ENCODE measurements around the gene NIT1.

Gene NIT1

GRCh38 chr1:161111117-161111516 is 6.8 kb upstream of the NIT1 start:
- Histone ChIP-seq H2AFZ (ENCODE audit: low read length) (no peak overlapping the region), H3K23ac (ENCODE audit: low read depth, low read length, poor library complexity) (no peak overlapping the region), H3K36me3 (replicated peaks in 1 of 2; ENCODE audit: control insufficient read depth in 2 of 2, insufficient read depth in 2 of 2, low read length in 2 of 2) (peaks cover 3 to 40% of the 10 kb centered on the region in 2 donors)

GRCh38 chr1:161111527-161111926 is 6.4 kb upstream of the NIT1 start:
- Histone ChIP-seq H3K4me3 (ENCODE audit: low read length in 2 of 2) (no peak overlapping the region), H3K4ac (ENCODE audit: low read length) (no peak overlapping the region), H4K8ac (ENCODE audit: low read depth, low read length) (no peak overlapping the region), H4K91ac (ENCODE audit: low read depth, low read length, poor library complexity) (no peak overlapping the region), H3K4me2 (ENCODE audit: insufficient read depth, low read length, poor library complexity, severe bottlenecking) (no peak overlapping the region), H3K27ac (replicated peaks; ENCODE audit: low read length) (no peak overlapping the region), H3K27me3 (ENCODE audit: control insufficient read depth in 3 of 3, insufficient read depth in 3 of 3, low read depth in 1 of 3, low read length in 3 of 3) (no peaks in the 10 kb centered on the region), H3K79me1 (ENCODE audit: low read depth, low read length) (peaks cover 5% of the 10 kb centered on the region), H3K23ac (ENCODE audit: low read depth, low read length, poor library complexity) (no peak overlapping the region), H3K9ac (ENCODE audit: low read depth, low read length, poor library complexity) (no peak overlapping the region), H3K4me1 (ENCODE audit: control insufficient read depth in 2 of 2, insufficient read depth in 1 of 2, low read depth in 1 of 2, low read length in 2 of 2) (no peaks in the 10 kb centered on the region), H3K14ac (ENCODE audit: low read length) (no peak overlapping the region), H3K36me3 (replicated peaks in 1 of 2; ENCODE audit: control insufficient read depth in 2 of 2, insufficient read depth in 2 of 2, low read length in 2 of 2) (peaks cover 3 to 43% of the 10 kb centered on the region in 2 donors), H2AFZ (ENCODE audit: low read length) (no peak overlapping the region), H2BK120ac (ENCODE audit: low read depth, low read length) (no peak overlapping the region), H2AK5ac (ENCODE audit: low read depth, low read length) (no peak overlapping the region), H2BK15ac (ENCODE audit: low read length) (no peak overlapping the region), H2BK5ac (ENCODE audit: low read length) (no peak overlapping the region), H2BK12ac (ENCODE audit: low read length) (no peak overlapping the region), H3K18ac (ENCODE audit: low read length) (no peak overlapping the region), H3K9me3 (replicated peaks in 1 of 2; ENCODE audit: control insufficient read depth in 2 of 2, insufficient read depth in 1 of 2, low read depth in 1 of 2, low read length in 2 of 2) (no peaks in the 10 kb centered on the region)
- no peak for DNase-seq (ENCODE audit: low spot score)
- WGBS, 2 donors (ENCODE audit: extremely low coverage in 2 of 2, insufficient read length in 2 of 2, insufficient replicate concordance in 1 of 2) = no CpG with 5 or more reads among the region's 2 CpGs

More at GRCh38 chr1:161111117-161111516, 6.8 kb upstream of the NIT1 start:
- no peak overlapping the region for H3K4me2 ChIP-seq (ENCODE audit: insufficient read depth, low read length, poor library complexity, severe bottlenecking)
- no peak overlapping the region for H3K9ac ChIP-seq (ENCODE audit: low read depth, low read length, poor library complexity)
- no peak overlapping the region for H2BK12ac ChIP-seq (ENCODE audit: low read length)
- H3K9me3 ChIP-seq (replicated peaks in 1 of 2; ENCODE audit: control insufficient read depth in 2 of 2, insufficient read depth in 1 of 2, low read depth in 1 of 2, low read length in 2 of 2) = no peaks in the 10 kb centered on the region
- H3K4me3 ChIP-seq (ENCODE audit: low read length in 2 of 2) = no peak overlapping the region
- no peaks in the 10 kb centered on the region for H3K4me1 ChIP-seq (ENCODE audit: control insufficient read depth in 2 of 2, insufficient read depth in 1 of 2, low read depth in 1 of 2, low read length in 2 of 2)
- DNase-seq (ENCODE audit: low spot score) = no peak
- no peak overlapping the region for H4K91ac ChIP-seq (ENCODE audit: low read depth, low read length, poor library complexity)
- H3K18ac ChIP-seq (ENCODE audit: low read length) = no peak overlapping the region
- peaks cover 5% of the 10 kb centered on the region for H3K79me1 ChIP-seq (ENCODE audit: low read depth, low read length)
- H3K27ac ChIP-seq (replicated peaks; ENCODE audit: low read length) = no peak overlapping the region
- no peak overlapping the region for H2BK120ac ChIP-seq (ENCODE audit: low read depth, low read length)
- H2AK5ac ChIP-seq (ENCODE audit: low read depth, low read length) = no peak overlapping the region
- no peak overlapping the region for H3K14ac ChIP-seq (ENCODE audit: low read length)
- no peak overlapping the region for H2BK5ac ChIP-seq (ENCODE audit: low read length)
- no peak overlapping the region for H3K4ac ChIP-seq (ENCODE audit: low read length)
- H4K8ac ChIP-seq (ENCODE audit: low read depth, low read length) = no peak overlapping the region
- no peak overlapping the region for H2BK15ac ChIP-seq (ENCODE audit: low read length)
- no peaks in the 10 kb centered on the region for H3K27me3 ChIP-seq (ENCODE audit: control insufficient read depth in 3 of 3, insufficient read depth in 3 of 3, low read depth in 1 of 3, low read length in 3 of 3)
- WGBS, 2 donors (ENCODE audit: extremely low coverage in 2 of 2, insufficient read length in 2 of 2, insufficient replicate concordance in 1 of 2) = no CpG with 5 or more reads among the region's 3 CpGs

- Histone ChIP-seq H3K4ac (ENCODE audit: low read length) (no peak overlapping the region), H2AFZ (ENCODE audit: low read length) (no peak overlapping the region), H3K18ac (ENCODE audit: low read length) (no peak overlapping the region), H4K8ac (ENCODE audit: low read depth, low read length) (no peak overlapping the region), H3K27me3 (ENCODE audit: control insufficient read depth in 3 of 3, insufficient read depth in 3 of 3, low read depth in 1 of 3, low read length in 3 of 3) (no peaks in the 10 kb centered on the region), H3K23ac (ENCODE audit: low read depth, low read length, poor library complexity) (no peak overlapping the region), H2BK120ac (ENCODE audit: low read depth, low read length) (no peak overlapping the region), H3K4me3 (ENCODE audit: low read length in 2 of 2) (no peak overlapping the region), H3K4me2 (ENCODE audit: insufficient read depth, low read length, poor library complexity, severe bottlenecking) (no peak overlapping the region), H3K79me1 (ENCODE audit: low read depth, low read length) (peaks cover 11% of the 10 kb centered on the region), H4K91ac (ENCODE audit: low read depth, low read length, poor library complexity) (no peak overlapping the region), H3K14ac (ENCODE audit: low read length) (no peak overlapping the region), H2BK5ac (ENCODE audit: low read length) (no peak overlapping the region), H3K27ac (replicated peaks; ENCODE audit: low read length) (no peak overlapping the region), H3K9me3 (replicated peaks in 1 of 2; ENCODE audit: control insufficient read depth in 2 of 2, insufficient read depth in 1 of 2, low read depth in 1 of 2, low read length in 2 of 2) (no peaks in the 10 kb centered on the region), H2AK5ac (ENCODE audit: low read depth, low read length) (no peak overlapping the region), H2BK12ac (ENCODE audit: low read length) (no peak overlapping the region), H2BK15ac (ENCODE audit: low read length) (no peak overlapping the region), H3K36me3 (replicated peaks in 1 of 2; ENCODE audit: control insufficient read depth in 2 of 2, insufficient read depth in 2 of 2, low read length in 2 of 2) (peaks cover 3 to 47% of the 10 kb centered on the region in 2 donors), H3K4me1 (ENCODE audit: control insufficient read depth in 2 of 2, insufficient read depth in 1 of 2, low read depth in 1 of 2, low read length in 2 of 2) (peaks cover 3 to 7% of the 10 kb centered on the region in 2 donors), H3K9ac (ENCODE audit: low read depth, low read length, poor library complexity) (no peak overlapping the region)
- DNase-seq (ENCODE audit: low spot score) = no peak
- no CpG with 5 or more reads among the region's 1 CpG for WGBS, 2 donors (ENCODE audit: extremely low coverage in 2 of 2, insufficient read length in 2 of 2, insufficient replicate concordance in 1 of 2)
Observed at GRCh38 chr1:161113915-161114314, 4.0 kb upstream of the NIT1 start.

- Histone ChIP-seq H3K27ac (replicated peaks; ENCODE audit: low read length) (no peak overlapping the region), H3K23ac (ENCODE audit: low read depth, low read length, poor library complexity) (no peak overlapping the region), H2BK5ac (ENCODE audit: low read length) (no peak overlapping the region)
Observed at GRCh38 chr1:161114556-161114955, 3.3 kb upstream of the NIT1 start.

More at GRCh38 chr1:161114556-161114955, 3.3 kb upstream of the NIT1 start:
- H2BK12ac ChIP-seq (ENCODE audit: low read length) = no peak overlapping the region
- no peak overlapping the region for H3K18ac ChIP-seq (ENCODE audit: low read length)
- no peak overlapping the region for H2AFZ ChIP-seq (ENCODE audit: low read length)
- H4K8ac ChIP-seq (ENCODE audit: low read depth, low read length) = no peak overlapping the region
- H3K9me3 ChIP-seq (replicated peaks in 1 of 2; ENCODE audit: control insufficient read depth in 2 of 2, insufficient read depth in 1 of 2, low read depth in 1 of 2, low read length in 2 of 2) = no peaks in the 10 kb centered on the region
- H2AK5ac ChIP-seq (ENCODE audit: low read depth, low read length) = no peak overlapping the region
- H2BK120ac ChIP-seq (ENCODE audit: low read depth, low read length) = no peak overlapping the region
- no peak overlapping the region for H3K9ac ChIP-seq (ENCODE audit: low read depth, low read length, poor library complexity)
- DNase-seq (ENCODE audit: low spot score) = no peak
- no CpG with 5 or more reads among the region's 2 CpGs for WGBS, 2 donors (ENCODE audit: extremely low coverage in 2 of 2, insufficient read length in 2 of 2, insufficient replicate concordance in 1 of 2)
- H4K91ac ChIP-seq (ENCODE audit: low read depth, low read length, poor library complexity) = no peak overlapping the region
- peaks cover 6 to 47% of the 10 kb centered on the region in 2 donors for H3K36me3 ChIP-seq (replicated peaks in 1 of 2; ENCODE audit: control insufficient read depth in 2 of 2, insufficient read depth in 2 of 2, low read length in 2 of 2)
- H3K4me2 ChIP-seq (ENCODE audit: insufficient read depth, low read length, poor library complexity, severe bottlenecking) = no peak overlapping the region
- peaks cover 4 to 13% of the 10 kb centered on the region in 2 donors for H3K4me1 ChIP-seq (ENCODE audit: control insufficient read depth in 2 of 2, insufficient read depth in 1 of 2, low read depth in 1 of 2, low read length in 2 of 2)
- no peak overlapping the region for H2BK15ac ChIP-seq (ENCODE audit: low read length)
- peaks cover 11% of the 10 kb centered on the region for H3K79me1 ChIP-seq (ENCODE audit: low read depth, low read length)
- H3K27me3 ChIP-seq (ENCODE audit: control insufficient read depth in 3 of 3, insufficient read depth in 3 of 3, low read depth in 1 of 3, low read length in 3 of 3) = no peaks in the 10 kb centered on the region
- H3K4ac ChIP-seq (ENCODE audit: low read length) = no peak overlapping the region
- no peak overlapping the region for H3K14ac ChIP-seq (ENCODE audit: low read length)
- no peak overlapping the region for H3K4me3 ChIP-seq (ENCODE audit: low read length in 2 of 2)
